ENCODE results near the gene TBC1D10B. TPM values are rescaled to one million over a fixed set of nuclear protein-coding genes. Genes with fewer than 3 reads are reported as not detected.

Gene TBC1D10B
- total RNA-seq, 2 experiments from 2014 or later: 39.7 to 41.3 TPM

- peak overlapping the region; percentile 100 for H3K27ac Mint-ChIP-seq
- no peak for TF ChIP-seq CTCF (IDR thresholded peaks at IDR 0.05)
- no peaks in the 10 kb centered on the region for H3K27me3 Mint-ChIP-seq
- H3K36me3 Mint-ChIP-seq (ENCODE audit: low read depth): peaks cover 36% of the 10 kb centered on the region
- no peak for DNase-seq
- intact Hi-C loops (cut with micrococcal nuclease): no loop called here
- H3K4me1 Mint-ChIP-seq (ENCODE audit: low read depth): peaks cover 48% of the 10 kb centered on the region
- H3K4me3 Mint-ChIP-seq: peak overlapping the region; percentile 99
- no peak for ATAC-seq
- ChIA-PET POLR2A (interaction anchor here (0.6 to 3.3 kb wide), 5 partner anchors 15 to 217 kb away, joined by 3 to 14 read pairs (median 5); partner anchors contain the start of genes CD2BP2, ZNF48 and ZNF771), CTCF (interaction anchor here (0.6 to 5.2 kb wide), 4 partner anchors 9 to 37 kb away, joined by 3 to 43 read pairs (median 16); partner anchors contain the start of genes ZNF48 and ZNF771)
- H3K9me3 Mint-ChIP-seq: no peaks in the 10 kb centered on the region
Measured at GRCh38 chr16:30380072-30380802, 9.9 kb upstream of the TBC1D10B start.

- CTCF ChIA-PET: interaction anchor here (0.7 to 5.2 kb wide), 3 partner anchors 17 to 29 kb away, joined by 3 to 43 read pairs (median 30); partner anchors contain the start of genes ZNF48 and ZNF771
- intact Hi-C loops (cut with micrococcal nuclease): loop anchor here (10.0 kb wide), 2 partner anchors 284 to 314 kb away; partner anchors contain the start of genes ALDOA, TBX6 and YPEL3
- Mint-ChIP-seq H3K9me3 (no peaks in the 10 kb centered on the region), H3K27me3 (no peaks in the 10 kb centered on the region), H3K27ac (peak overlapping the region; percentile 100), H3K4me3 (peak overlapping the region; percentile 99), H3K4me1 (ENCODE audit: low read depth) (peaks cover 48% of the 10 kb centered on the region), H3K36me3 (ENCODE audit: low read depth) (peaks cover 36% of the 10 kb centered on the region)
- DNase-seq (no peak), ATAC-seq (no peak)
- POLR2A ChIA-PET: interaction anchor here (1.1 to 1.8 kb wide), 4 partner anchors 21 to 38 kb away, joined by 3 to 5 read pairs (median 4); partner anchors contain the start of gene ZNF771
- TF ChIP-seq CTCF (IDR thresholded peaks at IDR 0.05): no peak
Measured at GRCh38 chr16:30379158-30379783, 9.0 kb upstream of the TBC1D10B start.

- DNase-seq: peak; percentile 100
- ChIA-PET CTCF (interaction anchor here (1.6 kb wide), 1 partner anchor 147 kb away, joined by 3 read pairs; no protein-coding TSS in a partner anchor), POLR2A (interaction anchor here (0.6 to 2.4 kb wide), 13 partner anchors 11 to 386 kb away, joined by 3 to 8 read pairs (median 4); partner anchors contain the start of gene ZNF48)
- Mint-ChIP-seq H3K4me1 (ENCODE audit: low read depth) (peaks cover 45% of the 10 kb centered on the region), H3K9me3 (no peaks in the 10 kb centered on the region), H3K27me3 (no peaks in the 10 kb centered on the region), H3K27ac (peak overlapping the region; percentile 100), H3K36me3 (ENCODE audit: low read depth) (peaks cover 34% of the 10 kb centered on the region), H3K4me3 (peak overlapping the region; percentile 99)
- ATAC-seq: peak; percentile 88
- TF ChIP-seq CTCF (IDR thresholded peaks at IDR 0.05): no peak
- intact Hi-C loops (cut with micrococcal nuclease): loop anchor here (10.0 kb wide), 2 partner anchors 284 to 314 kb away; partner anchors contain the start of genes ALDOA, TBX6 and YPEL3
Measured at GRCh38 chr16:30378236-30379157, 8.2 kb upstream of the TBC1D10B start.

GRCh38 chr16:30377812-30378235 lies 7.5 kb upstream of the TBC1D10B start:
- ATAC-seq (peak; percentile 37), DNase-seq (peak; percentile 92)
- no peak for TF ChIP-seq CTCF (IDR thresholded peaks at IDR 0.05)
- H3K36me3 Mint-ChIP-seq (ENCODE audit: low read depth): peaks cover 34% of the 10 kb centered on the region
- H3K27ac Mint-ChIP-seq: peak overlapping the region; percentile 100
- no peaks in the 10 kb centered on the region for H3K9me3 Mint-ChIP-seq
- no peaks in the 10 kb centered on the region for H3K27me3 Mint-ChIP-seq
- peak overlapping the region; percentile 99 for H3K4me3 Mint-ChIP-seq
- H3K4me1 Mint-ChIP-seq (ENCODE audit: low read depth): peaks cover 40% of the 10 kb centered on the region
- intact Hi-C loops (cut with micrococcal nuclease): loop anchor here (10.0 kb wide), 2 partner anchors 283 to 313 kb away; partner anchors contain the start of genes ALDOA, TBX6 and YPEL3
- ChIA-PET CTCF (interaction anchor here (1.6 kb wide), 1 partner anchor 148 kb away, joined by 3 read pairs; no protein-coding TSS in a partner anchor), POLR2A (interaction anchor here (0.6 to 2.4 kb wide), 14 partner anchors 11 to 387 kb away, joined by 3 to 8 read pairs (median 4); partner anchors contain the start of gene ZNF48)

All from activated CD8-positive, alpha-beta T cell treated with anti-CD3 and anti-CD28 coated beads for 36 hours (primary cell).